RWPE1 (cell line): ENCODE data around the gene NADSYN1.

ENCODE experiments used
- CTCF ChIA-PET: fragments of 350-600 bp; sonication (Branson Sonifier 250); formaldehyde crosslinking; extraction: SDS; loops from one replicate; lab custom pipeline; 2021; lab: Yijun Ruan, JAX
- POLR2A ChIA-PET: fragments of 400-600 bp; formaldehyde crosslinking; extraction: SDS; loops from one replicate; lab custom pipeline; 2020; ENCODE audit warnings: antibody characterized with exemption; ENCODE audit not compliant: low non-redundant PET; lab: Yijun Ruan, JAX
- DNase-seq: peaks from one replicate; pipeline ENCODE4 v3.0.0; 2012; ENCODE audit warnings: low spot score
- H3K27ac ChIP-seq: fragments of 450-650 bp; 2 replicates; pipeline ENCODE4 v1.5.1; 2017
- TF ChIP-seq, protein P1 (sequence below): fragments of 450-650 bp; conservative IDR thresholded peaks from 2 replicates; pipeline ENCODE4 v1.5.1; 2017; ENCODE audit warnings: low read depth, mild to moderate bottlenecking

Gene NADSYN1

GRCh38 chr11:71485063-71485399 is 32.0 kb downstream of the NADSYN1 start:
- DNase-seq, result no peak
- TF ChIP-seq, protein P1, sequence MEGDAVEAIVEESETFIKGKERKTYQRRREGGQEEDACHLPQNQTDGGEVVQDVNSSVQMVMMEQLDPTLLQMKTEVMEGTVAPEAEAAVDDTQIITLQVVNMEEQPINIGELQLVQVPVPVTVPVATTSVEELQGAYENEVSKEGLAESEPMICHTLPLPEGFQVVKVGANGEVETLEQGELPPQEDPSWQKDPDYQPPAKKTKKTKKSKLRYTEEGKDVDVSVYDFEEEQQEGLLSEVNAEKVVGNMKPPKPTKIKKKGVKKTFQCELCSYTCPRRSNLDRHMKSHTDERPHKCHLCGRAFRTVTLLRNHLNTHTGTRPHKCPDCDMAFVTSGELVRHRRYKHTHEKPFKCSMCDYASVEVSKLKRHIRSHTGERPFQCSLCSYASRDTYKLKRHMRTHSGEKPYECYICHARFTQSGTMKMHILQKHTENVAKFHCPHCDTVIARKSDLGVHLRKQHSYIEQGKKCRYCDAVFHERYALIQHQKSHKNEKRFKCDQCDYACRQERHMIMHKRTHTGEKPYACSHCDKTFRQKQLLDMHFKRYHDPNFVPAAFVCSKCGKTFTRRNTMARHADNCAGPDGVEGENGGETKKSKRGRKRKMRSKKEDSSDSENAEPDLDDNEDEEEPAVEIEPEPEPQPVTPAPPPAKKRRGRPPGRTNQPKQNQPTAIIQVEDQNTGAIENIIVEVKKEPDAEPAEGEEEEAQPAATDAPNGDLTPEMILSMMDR, result no peak
- ChIA-PET CTCF (no interaction called here), POLR2A (interaction anchor here (0.6 kb wide), 1 partner anchor 13 kb away, joined by 3 read pairs; no protein-coding TSS in a partner anchor)
- H3K27ac ChIP-seq, result no peak overlapping the region

DNA sequence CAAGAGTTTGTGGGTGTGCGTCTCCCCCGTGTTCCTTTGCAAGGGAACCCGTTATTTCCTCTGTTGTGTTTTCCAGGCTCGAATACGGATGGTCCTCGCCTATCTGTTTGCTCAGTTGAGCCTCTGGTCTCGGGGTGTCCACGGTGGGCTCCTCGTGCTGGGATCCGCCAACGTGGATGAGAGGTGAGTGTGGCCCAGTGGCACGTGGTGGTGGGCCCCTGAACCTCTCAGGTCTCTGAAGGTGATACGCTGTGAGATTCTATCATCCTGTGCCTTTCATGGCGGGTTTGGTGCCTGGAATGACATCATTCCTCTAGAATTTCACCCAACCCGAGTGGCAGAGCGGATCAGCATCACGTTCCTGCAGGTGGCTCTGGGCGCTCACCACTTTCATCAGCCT is 32.5 kb downstream of the NADSYN1 start:
- TF ChIP-seq, protein P1, result no peak
- DNase-seq, result no peak
- no peak overlapping the region for H3K27ac ChIP-seq
- CTCF ChIA-PET, result no interaction called here
- POLR2A ChIA-PET, result interaction anchor here (0.7 kb wide), 1 partner anchor 12 kb away, joined by 3 read pairs; no protein-coding TSS in a partner anchor

GRCh38 chr11:71486320-71486719 is 33.3 kb downstream of the NADSYN1 start:
- no peak for DNase-seq
- ChIA-PET POLR2A (no interaction called here), CTCF (no interaction called here)
- no peak overlapping the region for H3K27ac ChIP-seq
- TF ChIP-seq, protein P1, result no peak

DNA sequence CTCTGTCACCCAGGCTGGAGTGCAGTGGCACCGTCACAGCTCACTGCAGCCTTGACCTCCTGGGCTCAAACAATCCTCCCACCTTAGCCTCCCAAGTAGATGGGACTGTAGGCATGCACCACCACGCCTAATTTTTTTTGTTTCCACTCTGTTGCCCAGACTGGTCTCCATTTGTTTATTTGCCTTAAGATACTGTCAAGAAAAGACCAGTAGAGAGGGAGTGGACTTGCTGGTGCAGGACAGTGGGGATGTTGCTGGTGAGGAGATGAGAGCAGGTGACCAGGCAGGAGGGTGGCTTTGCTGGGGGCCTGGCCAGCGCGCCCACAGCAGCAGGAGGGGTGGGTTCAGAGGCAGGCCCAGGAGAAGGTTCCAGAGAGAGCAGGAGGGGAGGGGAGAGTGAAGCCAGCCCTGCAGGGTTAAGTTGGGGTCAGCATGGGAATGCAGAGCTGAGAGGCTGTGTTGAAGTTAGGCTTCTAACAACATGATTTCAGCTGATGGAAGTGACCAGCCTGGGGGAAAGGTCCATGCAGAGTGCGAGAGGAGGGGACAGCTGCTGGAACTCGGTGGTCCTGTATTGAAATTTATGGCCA is 35.8 kb downstream of the NADSYN1 start:
- TF ChIP-seq, protein P1, result no peak
- POLR2A ChIA-PET, result no interaction called here
- no peak for DNase-seq
- CTCF ChIA-PET, result interaction anchor here (0.5 kb wide), 1 partner anchor 26 kb away, joined by 4 read pairs; no protein-coding TSS in a partner anchor
- H3K27ac ChIP-seq, result 0 out of 2 replicates have a peak overlapping the region, but pooled peaks have one; percentile 10

- no peak overlapping the region for H3K27ac ChIP-seq
- ChIA-PET POLR2A (no interaction called here), CTCF (interaction anchor here (0.6 kb wide), 1 partner anchor 50 kb away, joined by 4 read pairs; no protein-coding TSS in a partner anchor)
- peak; percentile 11 for DNase-seq
- TF ChIP-seq, protein P1, result no peak
Observed at GRCh38 chr11:71489311-71490043, 36.5 kb downstream of the NADSYN1 start.

DNA sequence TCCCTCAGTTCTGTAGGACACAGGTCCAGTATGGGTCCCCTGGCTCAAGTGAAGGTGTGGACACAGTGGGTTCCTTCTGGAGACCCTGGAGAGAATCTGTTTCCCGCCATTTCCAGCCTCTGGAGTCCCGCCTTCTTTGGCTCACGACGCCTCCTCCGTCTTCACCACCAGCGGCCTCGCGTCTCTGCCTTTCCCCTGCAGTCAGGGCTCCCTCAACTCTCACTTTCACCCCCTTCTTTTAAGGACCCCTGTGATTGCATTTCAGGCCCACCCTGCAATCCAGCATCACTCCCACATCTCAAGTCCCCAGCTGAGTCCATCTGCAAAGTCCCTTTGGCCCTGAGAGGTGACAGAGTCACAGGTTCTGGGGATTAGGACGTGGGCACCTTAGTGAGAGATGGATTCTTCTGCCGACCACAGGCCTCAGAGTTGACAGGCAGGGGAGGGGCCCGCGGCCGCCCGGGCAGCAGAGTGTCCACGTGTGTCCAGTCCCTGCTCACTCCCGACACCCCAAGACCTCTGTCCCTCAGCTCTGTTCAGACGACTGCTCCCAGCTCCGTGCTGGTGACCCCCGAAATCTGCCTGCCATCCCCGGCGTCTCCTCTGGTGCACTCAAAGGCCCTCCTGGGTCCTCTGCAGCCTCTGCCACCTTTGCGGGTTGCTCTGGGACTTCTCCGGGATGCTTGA is 37.2 kb downstream of the NADSYN1 start:
- CTCF ChIA-PET, result no interaction called here

More for the DNA sequence above, 37.2 kb downstream of the NADSYN1 start:
- H3K27ac ChIP-seq, result no peak overlapping the region
- no peak for DNase-seq
- POLR2A ChIA-PET, result no interaction called here
- TF ChIP-seq, protein P1, result no peak
